B cell (primary cell): Measurements from ENCODE around the gene LUC7L.

Source experiments
- CTCF ChIP-seq: fragments of 200-600 bp; IDR thresholded peaks from one replicate; pipeline ENCODE4 v1.8.0; 2022; ENCODE audit warnings: antibody characterized with exemption, mild to moderate bottlenecking
- EZH2 ChIP-seq: IDR thresholded peaks from 2 replicates; pipeline ENCODE4 v1.6.1; 2012; ENCODE audit warnings: borderline replicate concordance, low read depth, mild to moderate bottlenecking, moderate library complexity, low read length; ENCODE audit not compliant: insufficient read depth, poor library complexity, severe bottlenecking

DNA sequence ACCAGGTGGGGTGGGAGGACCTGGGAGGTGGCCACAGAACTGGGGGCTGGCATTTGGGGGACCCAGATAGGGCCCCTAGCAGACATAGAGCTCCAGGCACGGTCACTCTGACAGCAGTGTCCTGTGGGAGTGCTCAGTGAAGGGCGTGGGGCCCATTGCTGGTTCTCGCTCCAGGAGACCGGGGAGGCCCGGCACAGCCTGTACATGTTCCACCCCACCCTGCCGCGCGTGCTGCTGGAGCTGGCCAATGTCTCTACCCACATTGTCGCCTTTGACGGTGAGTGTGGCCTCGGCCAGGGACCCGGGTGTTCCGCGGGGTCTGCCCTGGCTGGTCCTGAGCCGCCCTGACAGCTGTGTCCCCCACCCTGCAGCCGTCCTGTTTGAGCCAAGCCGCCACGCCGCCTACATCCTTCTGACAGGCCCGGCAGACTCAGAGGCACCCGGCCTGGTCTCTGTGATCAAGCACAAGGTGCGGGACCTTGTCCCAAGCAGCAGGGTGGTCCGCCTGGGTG is 35.2 kb upstream of the LUC7L start:
- TF ChIP-seq EZH2 (no peak), CTCF (no peak)
